ENCODE data around the gene AADAC. TPM values are rescaled to one million over a fixed set of nuclear protein-coding genes. Genes with fewer than 3 reads are reported as not detected.

The AADAC gene
- total RNA-seq, 2 donors from 2014 or later, result not detected

DNA sequence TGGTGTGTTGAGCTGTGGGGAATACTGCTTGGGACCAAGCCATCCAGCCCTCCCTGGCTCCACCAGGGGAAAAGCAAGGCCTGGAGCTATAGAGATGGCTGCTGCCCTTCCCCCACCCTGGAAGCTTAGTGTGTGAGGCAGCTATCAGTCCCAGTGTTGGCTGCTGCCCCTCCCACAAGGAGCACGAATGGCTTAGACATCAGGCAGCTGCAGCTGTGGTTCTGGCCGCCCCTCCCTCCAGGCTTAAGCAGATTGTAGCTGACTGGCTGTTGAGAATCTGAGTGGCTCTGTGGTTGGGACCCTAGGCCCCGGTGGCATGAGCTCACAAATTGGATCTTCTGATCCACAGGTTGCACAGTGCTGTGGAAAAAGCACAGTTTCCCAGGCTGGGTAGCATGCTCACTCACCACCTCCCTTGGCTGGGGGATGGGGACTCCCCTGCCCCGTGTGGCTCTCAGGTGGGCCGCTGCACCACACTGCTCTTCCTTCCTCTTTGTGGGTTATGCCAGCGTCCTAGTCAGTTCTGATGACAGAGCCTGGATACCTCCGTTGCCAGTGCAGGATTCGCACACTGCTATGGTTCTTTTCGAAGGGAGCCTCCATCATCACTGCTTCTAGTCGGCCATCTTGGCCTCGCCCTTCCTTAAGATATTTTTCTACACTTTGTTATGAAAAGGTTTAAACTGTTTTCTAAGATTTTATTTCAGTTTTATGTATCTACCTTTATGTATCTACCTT, 38.3 kb downstream of the AADAC start:
- DNase-seq (ENCODE audit: low spot score), result no peak
- TF ChIP-seq, protein P1, sequence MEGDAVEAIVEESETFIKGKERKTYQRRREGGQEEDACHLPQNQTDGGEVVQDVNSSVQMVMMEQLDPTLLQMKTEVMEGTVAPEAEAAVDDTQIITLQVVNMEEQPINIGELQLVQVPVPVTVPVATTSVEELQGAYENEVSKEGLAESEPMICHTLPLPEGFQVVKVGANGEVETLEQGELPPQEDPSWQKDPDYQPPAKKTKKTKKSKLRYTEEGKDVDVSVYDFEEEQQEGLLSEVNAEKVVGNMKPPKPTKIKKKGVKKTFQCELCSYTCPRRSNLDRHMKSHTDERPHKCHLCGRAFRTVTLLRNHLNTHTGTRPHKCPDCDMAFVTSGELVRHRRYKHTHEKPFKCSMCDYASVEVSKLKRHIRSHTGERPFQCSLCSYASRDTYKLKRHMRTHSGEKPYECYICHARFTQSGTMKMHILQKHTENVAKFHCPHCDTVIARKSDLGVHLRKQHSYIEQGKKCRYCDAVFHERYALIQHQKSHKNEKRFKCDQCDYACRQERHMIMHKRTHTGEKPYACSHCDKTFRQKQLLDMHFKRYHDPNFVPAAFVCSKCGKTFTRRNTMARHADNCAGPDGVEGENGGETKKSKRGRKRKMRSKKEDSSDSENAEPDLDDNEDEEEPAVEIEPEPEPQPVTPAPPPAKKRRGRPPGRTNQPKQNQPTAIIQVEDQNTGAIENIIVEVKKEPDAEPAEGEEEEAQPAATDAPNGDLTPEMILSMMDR (IDR thresholded peaks at IDR 0.05), result no peak

DNA sequence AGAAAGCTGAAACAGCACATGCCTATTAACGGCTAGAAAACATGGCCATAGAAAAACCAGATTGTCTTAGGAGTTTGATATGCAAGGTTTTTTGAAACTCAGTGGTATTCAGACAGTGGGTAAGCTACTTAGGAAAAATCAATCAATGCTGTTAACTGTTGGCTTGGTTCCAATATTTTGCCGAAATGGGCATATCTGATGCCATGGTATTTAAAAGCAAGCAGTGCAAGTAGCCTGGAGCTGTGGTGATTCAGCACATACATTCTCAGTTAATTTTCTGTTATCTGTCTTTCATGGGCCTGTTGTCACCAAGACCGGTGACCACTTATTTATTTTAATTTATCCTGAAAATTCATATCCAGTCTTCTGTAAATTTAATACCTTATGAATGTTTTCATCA, 42.2 kb downstream of the AADAC start:
- H3K36me3 ChIP-seq, result no peaks in the 10 kb centered on the region
- DNase-seq (ENCODE audit: low spot score) (no peak), ATAC-seq (ENCODE audit: insufficient number of reproducible peaks, low FRiP score, low read depth) (no peak)
- H3K4me3 ChIP-seq, result no peak overlapping the region
- H3K27ac ChIP-seq, result no peak overlapping the region
- TF ChIP-seq, protein P1 (IDR thresholded peaks at IDR 0.05), result no peak
- H3K4me1 ChIP-seq (ENCODE audit: control insufficient read depth in 1 of 2, low read depth in 2 of 2), result no peaks in the 10 kb centered on the region
- no peaks in the 10 kb centered on the region for H3K27me3 ChIP-seq (replicated peaks; ENCODE audit: insufficient read depth)
- H3K9me3 ChIP-seq, result no peaks in the 10 kb centered on the region

More for the DNA sequence above, 38.3 kb downstream of the AADAC start:
- Histone ChIP-seq H3K27ac (no peak overlapping the region), H3K4me3 (no peak overlapping the region), H3K27me3 (replicated peaks; ENCODE audit: insufficient read depth) (no peaks in the 10 kb centered on the region), H3K4me1 (ENCODE audit: control insufficient read depth in 1 of 2, low read depth in 2 of 2) (no peaks in the 10 kb centered on the region), H3K36me3 (no peaks in the 10 kb centered on the region), H3K9me3 (peaks cover 10% of the 10 kb centered on the region)
- ATAC-seq (ENCODE audit: insufficient number of reproducible peaks, low FRiP score, low read depth), result no peak

DNA sequence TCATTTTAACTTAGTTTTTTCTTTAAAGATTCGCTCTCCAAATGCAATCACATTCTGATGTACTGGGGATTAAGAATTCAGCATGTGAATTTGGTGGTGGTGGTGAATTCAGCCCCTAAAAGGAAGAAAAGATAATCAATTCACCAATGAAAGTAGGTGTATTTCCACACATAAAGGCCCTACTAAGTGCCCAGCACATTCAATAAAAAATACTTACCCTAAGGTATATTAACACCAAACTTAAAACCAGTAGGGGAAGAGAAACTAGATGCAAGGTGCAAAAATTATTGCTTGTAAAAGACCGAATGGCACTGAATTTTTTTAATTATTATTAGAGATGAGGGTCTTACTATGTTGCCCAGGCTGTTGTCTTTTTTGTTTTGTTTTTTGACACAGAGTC, 42.7 kb downstream of the AADAC start:
- no peak overlapping the region for H3K4me3 ChIP-seq
- H3K36me3 ChIP-seq, result no peaks in the 10 kb centered on the region
- ATAC-seq (ENCODE audit: insufficient number of reproducible peaks, low FRiP score, low read depth), result no peak
- TF ChIP-seq, protein P1 (IDR thresholded peaks at IDR 0.05), result no peak
- DNase-seq (ENCODE audit: low spot score), result no peak
- no peaks in the 10 kb centered on the region for H3K9me3 ChIP-seq
- no peak overlapping the region for H3K27ac ChIP-seq
- no peaks in the 10 kb centered on the region for H3K27me3 ChIP-seq (replicated peaks; ENCODE audit: insufficient read depth)
- H3K4me1 ChIP-seq (ENCODE audit: control insufficient read depth in 1 of 2, low read depth in 2 of 2), result no peaks in the 10 kb centered on the region

DNA sequence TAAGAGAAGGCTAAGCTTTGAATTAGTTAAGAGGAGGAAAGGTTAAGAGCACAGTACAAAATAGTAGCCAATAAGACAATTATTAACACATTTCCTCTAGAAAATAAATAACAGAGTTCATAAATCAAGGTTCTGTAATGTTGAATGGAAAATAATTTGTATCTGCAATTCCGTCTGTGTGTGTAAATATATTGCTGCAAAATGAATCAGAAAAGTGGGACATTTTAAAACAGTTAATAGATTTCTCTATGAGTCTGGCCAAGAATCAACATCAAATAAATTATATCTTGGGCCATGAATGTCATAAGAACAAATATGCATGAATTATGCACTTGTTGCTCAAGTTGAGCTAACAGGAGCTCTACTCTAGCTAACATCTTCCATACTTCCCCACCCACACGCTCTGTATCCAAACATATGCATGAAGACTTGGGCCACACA, 45.3 kb downstream of the AADAC start:
- Histone ChIP-seq H3K4me3 (no peak overlapping the region), H3K9me3 (no peaks in the 10 kb centered on the region), H3K4me1 (ENCODE audit: control insufficient read depth in 1 of 2, low read depth in 2 of 2) (peaks cover 0 to 5% of the 10 kb centered on the region in 2 donors), H3K36me3 (no peaks in the 10 kb centered on the region), H3K27ac (no peak overlapping the region), H3K27me3 (replicated peaks; ENCODE audit: insufficient read depth) (no peaks in the 10 kb centered on the region)
- ATAC-seq (ENCODE audit: insufficient number of reproducible peaks, low FRiP score, low read depth) (no peak), DNase-seq (ENCODE audit: low spot score) (no peak)
- TF ChIP-seq, protein P1 (IDR thresholded peaks at IDR 0.05), result no peak

DNA sequence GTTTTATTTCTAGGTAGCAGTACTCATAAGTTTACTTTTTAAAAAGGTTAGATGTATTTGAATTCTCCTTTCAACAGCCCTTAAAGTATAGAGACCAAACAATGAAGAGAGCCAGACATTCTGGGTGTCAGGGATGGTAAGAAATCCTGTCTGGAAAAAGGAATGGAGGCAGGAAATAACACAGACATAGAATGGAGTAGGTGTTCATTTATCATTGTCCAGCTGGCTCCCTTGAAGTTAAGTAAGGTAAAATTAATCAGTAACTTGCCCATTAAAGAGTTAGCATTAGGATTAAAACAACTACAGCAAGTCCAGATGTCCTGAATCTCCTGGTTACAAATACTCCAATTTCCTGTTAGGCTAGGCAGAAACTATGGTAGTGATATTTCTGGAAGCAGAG, 46.0 kb downstream of the AADAC start:
- DNase-seq (ENCODE audit: low spot score) (no peak), ATAC-seq (ENCODE audit: insufficient number of reproducible peaks, low FRiP score, low read depth) (no peak)
- Histone ChIP-seq H3K27ac (no peak overlapping the region), H3K9me3 (no peaks in the 10 kb centered on the region), H3K4me3 (no peak overlapping the region), H3K36me3 (no peaks in the 10 kb centered on the region), H3K27me3 (replicated peaks; ENCODE audit: insufficient read depth) (no peaks in the 10 kb centered on the region), H3K4me1 (ENCODE audit: control insufficient read depth in 1 of 2, low read depth in 2 of 2) (peaks cover 6 to 8% of the 10 kb centered on the region in 2 donors)
- TF ChIP-seq, protein P1 (IDR thresholded peaks at IDR 0.05), result no peak

Measured in thoracic aorta (tissue), 2 donors.